Mammary epithelial cell (primary cell): Measurements from ENCODE around the gene SPACA4.

Experiments used
- CTCF ChIP-seq, 2 donors: IDR thresholded peaks in 1 of 2; conservative IDR thresholded peaks in 1 of 2; 2 replicates each; pipeline ENCODE4 v1.5.1; 2011 to 2012; ENCODE audit warnings: inconsistent platforms in 2 of 2, low read length in 2 of 2, mild to moderate bottlenecking in 2 of 2, control low read depth in 1 of 2, low read depth in 1 of 2; ENCODE audit not compliant: insufficient read depth in 1 of 2; ENCODE audit errors: extremely low read depth in 1 of 2
- EZH2 ChIP-seq: IDR thresholded peaks from 2 replicates; pipeline ENCODE4 v1.6.1; 2012; ENCODE audit warnings: low read length, inconsistent platforms, borderline replicate concordance

GRCh38 chr19:48635966-48636858, 29.7 kb downstream of the SPACA4 start:
- TF ChIP-seq CTCF (conservative IDR thresholded peaks at IDR 0.05 in 1 of 2, IDR thresholded peaks at IDR 0.05 in 1 of 2; ENCODE audit: extremely low read depth in 1 of 2, insufficient read depth in 1 of 2, low read depth in 1 of 2, low read length in 2 of 2), result no peak
- TF ChIP-seq EZH2, result no peak
